HG02852 (cell line): ENCODE measurements around the gene XPR1.
A peak's percentile ranks its signal among the peaks of the same experiment; 100 is the strongest.
"Not testable (repeated sequence)": the region's sequence is repeated elsewhere in the genome, so short reads cannot be mapped to it uniquely, and the experiment has no call there.

Experiments used
- ATAC-seq: cut with Tn5 transposase; IDR thresholded peaks from one replicate; pipeline ENCODE4 v1.9.1; 2021; ENCODE audit warnings: mild to moderate bottlenecking, moderate library complexity; ENCODE audit not compliant: unreplicated experiment

Gene XPR1

DNA sequence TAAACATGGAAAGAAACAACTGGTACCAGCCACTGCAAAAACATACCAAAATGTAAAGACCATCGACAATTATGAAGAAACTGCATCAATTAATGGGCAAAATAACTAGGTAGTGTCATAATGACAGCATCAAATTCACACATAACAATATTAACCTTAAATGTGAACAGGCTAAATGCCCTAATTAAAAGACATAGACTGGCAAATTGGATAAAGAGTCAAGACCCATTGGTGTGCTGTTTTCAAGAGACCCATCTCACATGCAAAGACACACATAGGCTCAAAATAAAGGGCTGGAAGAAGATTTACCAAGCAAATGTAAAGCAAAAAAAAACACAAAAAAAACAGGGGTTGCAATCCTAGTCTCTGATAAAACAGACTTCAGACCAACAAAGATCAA is 201.4 kb downstream of the XPR1 start:
- not testable (repeated sequence) for ATAC-seq

DNA sequence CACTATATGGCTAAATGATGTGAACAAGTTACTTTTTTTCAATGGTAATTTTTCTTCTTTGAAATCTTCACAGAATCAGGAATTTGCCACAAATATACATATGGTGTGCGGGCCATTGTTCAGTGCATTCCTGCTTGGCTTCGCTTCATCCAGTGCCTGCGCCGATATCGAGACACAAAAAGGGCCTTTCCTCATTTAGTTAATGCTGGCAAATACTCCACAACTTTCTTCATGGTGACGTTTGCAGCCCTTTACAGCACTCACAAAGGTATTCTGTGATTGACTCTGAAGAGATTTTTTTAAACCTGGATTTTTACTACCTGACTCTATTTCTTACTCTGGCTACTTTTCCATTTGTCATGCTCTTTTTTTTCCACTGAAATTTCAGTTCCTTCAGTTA is 204.6 kb downstream of the XPR1 start:
- no peak for ATAC-seq

DNA sequence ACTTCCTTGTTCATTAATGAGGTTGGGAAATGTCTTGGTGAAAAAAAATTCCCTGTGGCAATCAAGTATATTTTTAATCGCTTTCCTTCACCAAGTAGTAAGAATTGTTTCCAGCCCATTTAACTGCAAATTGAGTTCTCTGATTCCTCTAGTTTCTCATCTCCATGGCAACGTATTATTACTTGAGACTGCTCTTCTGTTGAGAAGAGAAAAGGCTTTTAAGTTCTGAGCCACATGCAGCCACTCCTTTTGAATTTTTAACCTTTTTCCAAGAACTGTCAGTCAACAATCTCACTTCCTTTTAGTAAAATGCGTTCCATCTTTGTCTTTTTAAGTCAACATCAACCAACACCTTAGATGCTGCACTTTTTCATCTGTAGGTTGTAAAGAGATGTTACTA is 205.2 kb downstream of the XPR1 start:
- ATAC-seq = no peak

DNA sequence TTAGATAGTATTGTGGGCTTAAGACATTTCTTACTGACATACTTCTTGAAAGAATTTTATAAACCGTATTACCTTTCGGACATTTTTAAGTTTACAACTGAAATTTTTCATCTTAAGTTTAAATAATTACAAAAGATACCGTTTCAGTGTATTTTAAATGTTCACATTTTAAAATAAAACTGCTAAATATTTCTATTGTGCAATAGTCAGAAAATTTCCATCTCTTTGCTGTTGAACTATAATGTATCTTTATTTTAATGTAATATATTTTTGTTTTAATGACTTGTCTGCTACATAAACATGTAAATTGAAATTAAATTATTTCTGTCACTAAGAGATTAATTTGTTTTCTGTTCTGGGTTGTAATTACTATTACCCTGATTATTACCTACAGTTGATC is 206.7 kb downstream of the XPR1 start:
- ATAC-seq = no peak

DNA sequence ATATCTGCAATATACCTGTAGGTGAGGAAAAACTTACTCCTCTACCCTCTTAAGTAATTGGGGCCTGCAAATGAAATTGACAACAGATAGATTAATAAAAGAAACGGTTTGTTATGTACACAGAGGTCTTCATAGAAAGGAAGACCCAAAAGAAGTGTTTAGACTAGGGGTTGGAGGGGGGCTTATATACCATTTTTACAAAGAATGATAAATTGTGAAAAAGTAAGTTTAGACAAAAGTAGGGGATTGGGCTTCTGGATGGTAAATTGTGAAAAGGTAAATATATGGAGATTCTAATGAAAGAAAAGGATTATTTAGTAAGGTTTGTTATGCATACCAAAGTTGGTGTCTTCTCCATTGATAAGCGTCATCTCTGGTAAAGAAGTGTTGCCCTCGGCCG is 207.7 kb downstream of the XPR1 start:
- ATAC-seq = no peak

DNA sequence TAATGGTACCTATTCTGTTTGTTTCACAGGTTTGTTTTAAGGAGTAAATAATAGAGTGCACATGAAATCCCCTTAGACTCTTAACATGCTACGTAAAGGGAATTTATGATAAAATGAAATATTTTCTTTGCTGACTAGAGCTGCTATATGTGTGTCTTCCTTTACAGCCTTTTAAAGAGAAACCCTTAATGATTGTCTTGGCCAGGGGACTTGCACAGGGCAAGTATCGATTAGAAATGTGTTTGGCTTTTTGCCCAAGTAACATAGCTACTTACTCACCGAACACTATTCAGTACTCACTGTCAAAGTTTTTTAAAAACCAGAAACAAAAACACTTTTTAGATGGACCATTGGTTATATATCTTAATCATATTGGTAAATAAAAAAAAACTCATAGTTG is 209.6 kb downstream of the XPR1 start:
- no peak for ATAC-seq

DNA sequence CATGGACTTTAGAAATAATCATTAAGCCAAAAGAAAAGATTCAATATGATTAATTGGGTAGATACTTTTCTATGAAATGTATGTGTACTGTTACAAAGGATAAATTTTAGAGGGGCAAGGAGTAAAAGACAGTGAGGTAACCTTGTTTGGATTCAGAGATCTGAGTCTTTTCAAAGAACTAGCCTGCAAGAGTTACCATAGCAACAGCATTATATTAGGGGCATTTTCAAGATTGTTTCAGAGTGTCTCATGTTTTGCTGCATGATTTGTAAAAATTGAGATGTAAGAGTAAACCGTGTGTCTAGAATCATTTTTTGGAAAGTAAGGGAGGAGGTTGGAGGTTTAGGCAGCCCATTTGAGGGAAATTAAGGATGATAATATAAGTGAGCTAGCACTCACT is 210.2 kb downstream of the XPR1 start:
- no peak for ATAC-seq

DNA sequence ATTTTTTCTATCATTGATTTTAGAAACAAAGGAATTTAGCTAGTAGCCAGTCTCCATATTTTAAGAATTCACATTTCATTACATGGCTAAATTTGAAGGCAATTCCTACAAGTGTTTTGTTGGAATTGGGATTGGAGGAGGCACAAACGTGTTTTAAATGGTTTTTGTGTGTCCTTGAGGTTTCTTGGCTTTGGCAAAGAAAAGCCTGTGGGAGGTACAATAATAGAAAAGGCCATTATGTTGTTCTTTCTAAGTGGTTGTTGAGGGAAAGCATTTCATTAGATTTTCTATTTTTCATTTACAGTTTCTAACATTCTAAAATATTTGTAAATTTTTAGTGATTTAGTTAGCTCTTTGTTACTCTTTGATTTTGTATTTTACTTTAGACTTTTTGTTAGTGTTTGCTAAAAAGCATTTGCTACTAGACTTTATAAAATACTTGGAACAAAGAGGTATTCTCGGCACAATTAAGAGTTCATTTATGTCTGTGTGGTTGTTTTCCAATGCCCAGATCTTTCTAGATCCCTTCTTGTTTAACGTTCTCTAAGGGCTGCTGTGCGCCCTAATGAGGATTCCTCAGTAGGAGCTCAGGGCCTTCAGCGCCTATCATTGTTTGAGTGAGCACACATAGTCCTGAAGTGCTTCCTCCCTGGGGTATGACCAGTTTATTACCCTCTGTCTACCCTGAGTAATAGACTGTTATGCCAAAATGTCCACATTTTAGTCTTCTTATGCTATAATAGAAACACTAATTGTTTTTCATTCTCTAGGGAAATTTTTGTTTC is 210.9 kb downstream of the XPR1 start:
- no peak for ATAC-seq

DNA sequence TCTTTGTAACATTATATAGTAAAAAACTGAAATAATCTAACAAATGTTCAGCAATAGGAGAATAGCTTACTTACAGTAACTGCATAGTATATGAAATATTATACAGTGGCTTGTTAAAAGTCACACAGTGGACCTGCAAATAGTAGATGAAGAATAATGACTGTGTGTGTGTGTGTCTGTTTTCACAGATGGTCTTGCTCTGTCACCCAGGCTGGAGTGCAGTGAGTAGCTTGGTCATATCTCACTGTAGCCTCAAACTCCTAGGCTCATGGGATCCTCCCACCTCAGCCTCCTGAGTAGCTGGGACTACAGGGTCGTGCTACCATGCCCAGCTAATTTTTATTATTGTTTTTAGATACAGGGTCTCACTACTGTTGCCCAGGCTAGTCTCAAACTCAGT is 213.5 kb downstream of the XPR1 start:
- ATAC-seq = no peak

DNA sequence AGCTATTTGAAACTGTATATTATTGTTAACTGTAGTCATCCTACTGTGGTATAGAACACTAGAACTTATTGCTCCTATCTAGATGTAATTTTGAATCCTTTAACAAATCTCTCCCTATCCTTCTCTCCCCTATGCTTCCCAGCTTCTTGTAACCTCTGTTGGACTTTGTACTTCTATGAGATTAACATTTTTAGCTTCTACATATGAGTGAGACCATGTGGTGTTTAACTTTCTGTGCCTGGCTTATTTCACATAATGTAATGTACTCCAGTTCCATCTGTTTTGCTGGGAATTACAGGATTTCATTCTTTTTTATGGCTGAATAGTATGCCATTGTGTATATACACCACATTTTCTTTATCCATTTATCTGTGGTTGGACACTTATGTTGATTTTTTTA is 216.4 kb downstream of the XPR1 start:
- no peak for ATAC-seq

DNA sequence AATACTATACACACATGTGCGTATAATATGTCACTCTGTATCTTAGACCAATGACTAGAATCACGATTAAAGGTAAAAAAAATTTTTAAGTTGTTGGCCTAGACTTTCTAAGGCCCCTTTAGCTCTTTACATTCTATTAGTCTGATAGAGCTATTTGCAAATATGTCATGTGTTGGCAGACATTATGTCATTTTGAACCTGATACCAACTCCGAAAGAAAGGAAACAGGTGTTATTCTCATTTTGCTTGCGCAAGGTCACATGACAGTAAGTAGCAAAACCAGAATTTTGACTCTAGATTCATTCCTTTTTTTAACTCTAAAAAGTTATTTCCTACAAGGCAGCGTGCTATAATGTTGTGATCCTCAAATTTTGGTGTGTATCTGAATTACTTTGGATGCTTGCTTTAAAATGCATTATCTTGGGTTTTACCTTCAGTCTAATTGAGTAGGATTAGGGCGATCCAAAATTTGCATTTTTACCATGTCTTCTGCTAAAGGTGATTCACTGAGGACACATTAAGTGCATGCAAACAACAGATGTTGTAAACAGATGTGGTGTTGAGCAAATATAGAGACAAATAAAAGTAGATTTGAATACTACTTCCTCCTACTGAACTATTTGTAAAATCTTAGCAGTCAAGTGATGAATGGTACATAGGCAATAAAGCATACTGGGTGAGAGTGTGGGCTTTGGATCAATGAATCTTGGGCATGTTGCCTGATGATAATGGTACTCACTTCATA is 217.4 kb downstream of the XPR1 start:
- ATAC-seq = peak; percentile 77

DNA sequence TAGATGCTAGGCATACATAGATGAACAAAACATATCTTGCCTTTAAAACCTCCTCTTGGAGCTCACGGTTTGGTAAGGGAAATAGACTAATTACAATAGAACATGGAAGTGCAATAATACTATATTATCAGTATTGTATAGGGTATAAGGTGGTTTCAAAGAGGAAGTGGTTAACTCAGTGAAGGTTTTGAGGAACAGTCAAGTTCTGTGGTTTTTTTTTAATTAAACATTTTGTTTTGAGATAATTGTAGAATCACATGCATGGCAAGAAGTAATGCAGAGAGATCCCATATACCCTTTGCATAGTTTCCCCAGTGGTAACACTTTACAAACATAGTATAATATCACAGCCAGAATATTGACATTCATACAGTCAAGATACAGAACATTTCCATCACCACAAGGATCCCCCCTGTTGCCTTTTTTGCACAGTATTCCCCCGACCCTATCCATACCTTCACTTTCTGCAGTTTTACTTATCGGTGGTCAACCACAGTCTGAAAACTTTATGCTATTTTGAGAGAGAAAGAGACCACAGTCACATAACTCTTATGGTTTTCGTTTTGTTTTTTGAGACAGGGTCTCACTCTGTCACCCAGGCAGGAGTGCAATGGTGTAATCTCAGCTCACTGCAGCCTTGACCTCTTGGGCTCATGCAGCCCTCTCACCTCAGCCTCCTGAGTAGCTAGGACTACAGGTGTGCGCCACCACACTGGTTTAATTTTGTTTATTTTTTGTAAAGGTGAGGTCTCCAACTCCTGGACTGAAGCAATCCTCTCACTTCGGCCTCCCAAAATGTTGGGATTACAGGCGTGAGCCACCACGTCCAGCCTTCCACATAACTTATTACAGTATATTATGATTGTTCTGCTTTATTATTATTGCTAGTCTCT is 220.4 kb downstream of the XPR1 start:
- ATAC-seq = peak; percentile 47

DNA sequence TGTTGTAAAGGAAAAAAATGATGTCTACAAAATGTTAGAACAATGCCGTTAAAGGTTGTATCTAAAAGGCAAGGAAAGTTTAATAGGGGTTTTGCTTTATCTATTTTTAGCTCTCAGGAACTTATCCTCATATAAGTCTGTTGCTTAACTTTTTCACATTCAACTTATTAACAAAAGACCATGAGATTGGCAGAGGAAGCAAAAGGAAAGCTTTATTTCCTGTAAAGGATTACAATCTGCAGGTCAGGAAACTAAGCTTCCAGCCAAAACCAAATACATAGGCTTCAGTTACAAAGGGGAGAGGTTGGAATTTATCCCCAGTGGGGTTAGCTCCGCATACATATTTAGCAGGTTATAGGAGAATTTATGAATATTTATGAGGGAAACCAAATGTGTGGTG is 222.2 kb downstream of the XPR1 start:
- ATAC-seq = no peak

DNA sequence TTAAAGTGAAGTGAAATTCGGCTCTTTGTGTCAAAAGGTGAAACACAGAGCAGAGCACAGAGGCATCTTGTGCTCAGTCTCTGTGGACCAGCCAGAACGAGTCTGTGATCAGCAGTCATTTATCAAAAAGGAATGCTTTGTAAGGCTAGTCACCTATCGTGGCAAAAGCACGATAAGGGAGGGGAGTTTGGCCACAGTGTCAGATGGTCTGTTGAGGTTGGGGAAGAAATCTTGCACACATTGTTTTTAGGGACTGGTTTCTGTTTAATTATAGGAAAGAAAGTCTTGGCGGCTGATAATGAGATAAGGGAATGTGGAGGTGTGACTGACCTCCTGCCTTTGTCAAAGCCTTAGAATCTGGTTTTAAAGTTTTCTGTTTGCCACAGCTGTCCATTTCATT is 222.6 kb downstream of the XPR1 start:
- ATAC-seq = no peak

DNA sequence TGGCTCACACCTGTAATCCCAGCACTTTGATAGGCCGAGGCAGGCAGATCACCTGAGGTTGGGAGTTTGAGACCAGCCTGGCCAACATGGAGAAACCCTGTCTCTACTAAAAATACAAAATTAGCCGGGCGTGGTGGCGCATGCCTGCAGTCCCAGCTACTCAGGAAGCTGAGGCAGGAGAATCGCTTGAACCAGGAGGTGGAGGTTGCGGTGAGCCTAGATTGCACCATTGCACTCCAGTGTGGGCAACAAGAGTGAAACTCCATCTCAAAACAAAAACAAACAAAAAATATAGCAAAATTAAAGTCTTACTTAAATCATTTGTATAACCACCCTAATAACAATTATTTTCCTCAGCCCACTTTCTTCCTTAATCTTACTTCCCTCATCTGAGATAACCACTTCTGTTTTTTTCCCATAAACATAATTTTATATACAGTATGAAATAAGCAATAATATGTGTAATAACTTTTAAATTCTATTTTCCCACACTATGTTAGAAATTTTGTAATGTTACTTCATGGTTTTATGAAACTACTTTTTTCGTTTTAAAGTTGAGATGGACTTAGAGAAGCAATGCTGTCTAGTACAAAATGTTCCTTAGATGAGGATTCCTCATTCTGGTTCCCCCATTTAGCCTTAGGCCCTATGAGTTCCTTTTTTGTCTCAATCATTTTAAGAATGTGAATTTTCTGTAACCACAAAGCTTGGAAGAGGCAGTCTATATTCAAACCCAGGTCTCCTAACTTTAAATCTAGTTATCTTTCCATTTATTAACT is 226.3 kb downstream of the XPR1 start:
- not testable (repeated sequence) for ATAC-seq

DNA sequence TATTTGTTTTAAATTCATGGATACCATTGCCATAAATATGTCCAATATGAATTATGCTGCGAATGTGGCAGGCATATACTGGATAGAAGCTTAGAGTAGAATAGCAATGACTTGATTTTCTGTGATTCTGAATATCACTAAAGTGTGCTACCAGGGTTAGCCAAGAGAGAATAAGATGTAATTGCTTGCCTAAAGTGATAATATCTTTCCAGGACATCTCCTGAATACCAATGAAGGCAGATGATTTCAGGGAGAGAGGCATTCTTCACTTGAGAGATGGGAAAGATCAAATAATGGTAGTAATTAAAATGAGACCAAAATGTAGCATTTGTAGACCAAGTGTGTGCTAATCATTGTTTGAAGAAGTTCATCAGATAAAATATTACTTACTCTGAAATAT is 227.5 kb downstream of the XPR1 start:
- ATAC-seq = no peak

DNA sequence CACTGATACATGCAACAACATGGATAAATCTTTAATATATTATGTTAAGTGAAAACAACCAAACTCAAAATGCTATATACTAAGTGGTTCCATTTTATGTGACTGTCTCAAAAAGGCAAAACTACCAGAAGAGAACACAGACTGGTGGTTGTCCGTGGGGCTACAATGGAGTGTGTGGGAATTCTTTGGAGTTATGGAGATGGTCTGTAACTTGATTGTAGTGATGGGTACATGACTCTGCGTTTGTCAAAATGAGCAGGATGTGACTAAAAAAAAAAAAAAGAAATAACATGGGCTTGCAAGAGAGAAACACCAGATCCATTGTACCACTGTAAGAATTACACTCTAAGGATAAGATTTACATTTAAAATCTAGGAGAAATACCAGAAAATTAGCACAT is 228.7 kb downstream of the XPR1 start:
- no peak for ATAC-seq

DNA sequence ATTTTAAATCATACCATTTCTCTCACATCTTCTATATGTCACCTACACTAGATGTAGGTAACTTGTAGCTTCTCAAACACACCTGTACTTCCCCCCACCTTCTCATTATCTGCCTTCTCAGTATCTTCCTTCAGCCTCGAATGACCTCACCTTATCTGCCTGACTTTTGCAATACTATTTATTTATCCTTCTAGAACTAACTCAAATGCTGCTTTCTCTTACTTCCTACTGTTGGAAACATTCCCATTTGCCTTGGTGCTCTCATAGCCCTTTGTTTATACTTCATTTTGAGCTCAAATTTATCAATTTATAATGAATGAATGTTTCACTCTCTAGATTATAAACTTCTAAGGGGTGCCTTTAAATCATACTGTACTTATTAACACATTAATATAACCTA is 230.5 kb downstream of the XPR1 start:
- ATAC-seq = no peak

DNA sequence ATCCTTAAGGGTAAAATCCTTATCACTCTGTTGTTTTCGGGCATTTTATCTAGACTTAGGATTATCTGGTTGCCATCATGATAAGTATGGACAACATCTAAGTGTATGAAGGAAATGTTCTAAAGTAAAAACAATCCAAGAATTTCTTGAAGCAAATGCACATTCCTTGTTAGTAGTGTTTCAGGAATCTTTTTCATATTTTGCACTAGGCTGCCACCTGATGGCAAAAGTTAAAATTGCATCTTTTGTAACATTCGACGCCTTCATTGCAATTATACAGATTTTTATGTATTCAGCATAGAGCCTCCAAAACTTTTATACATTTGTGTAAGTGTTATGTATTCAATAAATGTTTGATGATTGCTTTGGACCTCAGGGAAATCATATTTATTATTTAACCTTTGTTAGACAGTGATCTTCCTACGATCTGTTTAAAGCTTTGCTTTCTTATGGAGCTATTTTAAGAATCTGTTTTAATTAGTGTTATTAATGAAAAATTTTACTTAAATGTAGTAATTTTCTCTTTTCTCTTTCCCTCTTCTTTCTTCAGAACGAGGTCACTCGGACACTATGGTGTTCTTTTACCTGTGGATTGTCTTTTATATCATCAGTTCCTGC is 231.4 kb downstream of the XPR1 start:
- ATAC-seq = no peak

DNA sequence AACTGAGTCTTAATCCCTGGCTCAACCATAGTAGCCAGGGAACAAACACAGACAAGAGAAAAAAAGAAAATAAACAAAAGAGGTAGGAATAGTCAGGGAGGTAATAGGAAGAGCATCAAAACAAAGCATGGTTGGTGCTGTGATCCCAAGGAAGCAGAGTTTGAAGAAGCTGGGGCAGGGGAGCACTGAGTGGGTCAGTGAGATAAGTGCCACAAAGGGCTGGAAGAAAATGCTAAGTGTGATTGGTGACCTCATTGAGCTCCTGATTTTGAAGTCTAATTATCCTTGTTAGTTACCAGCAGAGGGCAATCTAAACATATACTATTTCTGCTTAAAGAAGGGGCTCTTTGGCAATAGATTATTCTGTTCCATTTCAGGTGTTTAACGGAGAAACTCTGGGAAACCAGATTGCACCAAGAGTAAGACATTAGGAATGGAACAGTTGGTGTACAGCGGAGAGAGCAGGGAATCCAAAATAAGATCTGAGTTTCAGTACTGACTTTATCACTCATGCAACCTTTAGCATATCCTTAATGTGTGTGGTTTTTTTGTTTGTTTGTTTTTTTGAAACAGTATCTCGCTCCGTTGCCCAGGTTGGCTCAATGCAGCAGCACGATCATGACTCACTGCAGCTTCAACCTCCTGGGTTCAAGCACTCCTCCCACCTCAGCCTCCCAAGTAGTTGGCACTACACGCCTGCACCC is 250.1 kb downstream of the XPR1 start:
- ATAC-seq = no peak
